ENCODE results near the gene MFSD12.

DNA sequence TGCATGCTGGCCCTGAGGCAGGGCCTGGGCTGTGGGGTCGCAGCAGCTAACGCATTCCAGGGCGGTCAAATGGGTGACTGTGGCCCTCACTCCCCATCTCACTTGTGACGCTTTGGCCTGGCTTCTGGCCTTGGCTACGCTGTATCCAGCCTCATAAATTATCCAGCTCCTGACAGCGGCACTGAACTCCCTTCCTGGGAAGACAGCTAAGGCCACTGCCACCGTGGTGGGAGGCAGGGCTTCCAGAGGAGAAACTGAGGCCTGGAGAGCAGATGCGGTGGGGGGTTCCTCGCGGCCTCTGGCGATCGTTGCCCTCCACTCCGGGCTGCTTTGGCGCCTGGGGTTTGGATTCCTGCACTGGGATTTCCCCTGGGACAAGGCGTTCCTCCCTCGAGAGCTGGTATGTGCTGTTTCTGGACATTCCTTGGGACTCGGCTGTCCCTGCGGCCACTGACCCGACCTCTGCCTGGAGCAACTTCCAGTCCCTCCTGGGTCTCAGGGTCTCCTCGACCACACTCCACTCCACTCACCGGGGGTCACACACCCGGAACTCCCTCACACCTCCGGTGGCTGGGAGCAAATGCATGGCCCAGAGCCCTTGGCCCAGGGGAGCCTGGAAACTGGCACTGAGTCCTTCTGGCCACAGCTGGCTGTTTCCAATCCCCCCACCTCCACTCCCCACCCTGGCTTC, 45.9 kb upstream of the MFSD12 start:
- TF ChIP-seq EP300 (IDR thresholded peaks at IDR 0.05), result no peak
- TF ChIP-seq, protein P1, sequence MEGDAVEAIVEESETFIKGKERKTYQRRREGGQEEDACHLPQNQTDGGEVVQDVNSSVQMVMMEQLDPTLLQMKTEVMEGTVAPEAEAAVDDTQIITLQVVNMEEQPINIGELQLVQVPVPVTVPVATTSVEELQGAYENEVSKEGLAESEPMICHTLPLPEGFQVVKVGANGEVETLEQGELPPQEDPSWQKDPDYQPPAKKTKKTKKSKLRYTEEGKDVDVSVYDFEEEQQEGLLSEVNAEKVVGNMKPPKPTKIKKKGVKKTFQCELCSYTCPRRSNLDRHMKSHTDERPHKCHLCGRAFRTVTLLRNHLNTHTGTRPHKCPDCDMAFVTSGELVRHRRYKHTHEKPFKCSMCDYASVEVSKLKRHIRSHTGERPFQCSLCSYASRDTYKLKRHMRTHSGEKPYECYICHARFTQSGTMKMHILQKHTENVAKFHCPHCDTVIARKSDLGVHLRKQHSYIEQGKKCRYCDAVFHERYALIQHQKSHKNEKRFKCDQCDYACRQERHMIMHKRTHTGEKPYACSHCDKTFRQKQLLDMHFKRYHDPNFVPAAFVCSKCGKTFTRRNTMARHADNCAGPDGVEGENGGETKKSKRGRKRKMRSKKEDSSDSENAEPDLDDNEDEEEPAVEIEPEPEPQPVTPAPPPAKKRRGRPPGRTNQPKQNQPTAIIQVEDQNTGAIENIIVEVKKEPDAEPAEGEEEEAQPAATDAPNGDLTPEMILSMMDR (IDR thresholded peaks at IDR 0.05), result no peak
- no peak for TF ChIP-seq POLR2A (IDR thresholded peaks at IDR 0.05)
